CD4-positive, alpha-beta T cell treated with Interleukin-2 at 100 ng/mL for 4 hours (primary cell): ENCODE measurements around the gene FOXD4L5.
"Not testable (repeated sequence)": the region's sequence is repeated elsewhere in the genome, so short reads cannot be mapped to it uniquely, and the experiment has no call there.

Experiments
- DNase-seq: peaks from one replicate; pipeline ENCODE4 v3.0.0-alpha.2; 2020; ENCODE audit warnings: low spot score

Gene FOXD4L5

GRCh38 chr9:65285109-65285508 is at the start of gene FOXD4L5:
Gene FOXD4L5, minus strand, starts transcription at chr9:65285209. Its CDS starts 832 bp downstream, at chr9:65284377.
- DNase-seq, result not testable (repeated sequence)

DNA sequence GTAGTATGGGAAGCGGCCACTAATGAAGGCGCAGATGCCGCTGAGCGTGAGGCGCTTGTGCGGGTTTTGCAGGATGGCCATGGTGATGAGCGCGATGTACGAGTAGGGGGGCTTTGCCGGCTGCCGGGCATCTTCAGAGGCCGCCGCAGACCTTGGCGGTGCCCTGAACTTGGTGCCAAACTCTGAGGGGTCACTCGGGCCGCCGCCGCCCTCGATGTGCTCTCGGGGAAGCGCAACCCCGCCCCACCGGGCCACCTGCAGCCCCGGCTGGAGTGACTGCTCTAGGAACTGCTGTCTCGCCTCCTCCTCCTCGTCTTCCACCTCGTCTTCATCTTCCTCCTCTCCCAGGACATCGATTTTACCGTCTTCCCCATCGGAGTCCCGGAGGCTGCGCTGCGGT is 1.1 kb downstream of the FOXD4L5 start:
- not testable (repeated sequence) for DNase-seq

- DNase-seq, result not testable (repeated sequence)
Measured at GRCh38 chr9:65282976-65283375, 2.0 kb downstream of the FOXD4L5 start.
